CD4-positive, alpha-beta T cell (primary cell): Measurements from ENCODE around the gene HEATR5B. TPM values are rescaled to one million over a fixed set of nuclear protein-coding genes. Genes with fewer than 3 reads are reported as not detected.

Source experiments
- ATAC-seq: fragments of 200-7000 bp; cut with Tn5 transposase; one replicate; pipeline ENCODE4 v1.10.0; 2022; ENCODE audit warnings: mild to moderate bottlenecking; ENCODE audit not compliant: poor library complexity
- CTCF ChIA-PET: fragments of 350-600 bp; sonication (Branson Sonifier 250); formaldehyde crosslinking; loops from one replicate; lab custom pipeline; 2021; ENCODE audit warnings: antibody characterized with exemption, inconsistent platforms; lab: Charles Lee
- POLR2A ChIA-PET: fragments of 350-600 bp; sonication (Branson Sonifier 250); formaldehyde crosslinking; loops from one replicate; lab custom pipeline; 2021; ENCODE audit warnings: antibody characterized with exemption, inconsistent platforms; lab: Charles Lee
- DNase-seq, 14 experiments: peaks; one replicate each; pipeline ENCODE4 v3.0.0-alpha.2; 2013 to 2020; ENCODE audit warnings: mixed read lengths in 2 of 14
- H3K27ac ChIP-seq, 2 donors: one replicate each; pipeline versions ENCODE4 v1.5.1 to v1.7.0; 2013; ENCODE audit warnings: low read length in 2 of 2, low read depth in 1 of 2, mild to moderate bottlenecking in 1 of 2
- H3K27me3 ChIP-seq, 2 experiments: 1 replicate in 1 of 2; 2 replicates in 1 of 2; pipeline versions ENCODE4 v1.6.1 to v1.7.0; 2013; ENCODE audit warnings: low read length in 2 of 2, control low read depth in 1 of 2, mild to moderate bottlenecking in 1 of 2, moderate library complexity in 1 of 2; ENCODE audit not compliant: insufficient read depth in 2 of 2, control insufficient read depth in 1 of 2
- H3K36me3 ChIP-seq: one replicate; pipeline ENCODE4 v1.6.1; 2013; ENCODE audit warnings: low read length, control low read depth; ENCODE audit not compliant: insufficient read depth
- H3K4me1 ChIP-seq: one replicate; pipeline ENCODE4 v1.6.1; 2013; ENCODE audit warnings: low read length, control low read depth; ENCODE audit not compliant: insufficient read depth
- H3K4me3 ChIP-seq: one replicate; pipeline ENCODE4 v1.5.1; 2013; ENCODE audit warnings: mild to moderate bottlenecking, low read length, moderate library complexity
- H3K9me3 ChIP-seq, 2 experiments: 1 replicate in 1 of 2; 2 replicates in 1 of 2; pipeline versions ENCODE4 v1.6.1 to v1.7.0; 2013; ENCODE audit warnings: low read length in 2 of 2, mild to moderate bottlenecking in 2 of 2, control low read depth in 1 of 2, moderate library complexity in 1 of 2; ENCODE audit not compliant: control insufficient read depth in 1 of 2, insufficient read depth in 1 of 2
- H3K27ac Mint-ChIP-seq: one replicate; pipeline ENCODE4 v1.8.0; 2020; ENCODE audit warnings: mixed read lengths
- H3K27me3 Mint-ChIP-seq: one replicate; pipeline ENCODE4 v1.8.0; 2021; ENCODE audit warnings: mixed read lengths
- H3K36me3 Mint-ChIP-seq: one replicate; pipeline ENCODE4 v1.8.0; 2021; ENCODE audit warnings: low read depth, mixed read lengths
- H3K4me1 Mint-ChIP-seq: one replicate; pipeline ENCODE4 v1.8.0; 2021; ENCODE audit warnings: low read depth, mixed read lengths
- H3K4me3 Mint-ChIP-seq: one replicate; pipeline ENCODE4 v1.8.0; 2020; ENCODE audit warnings: mild to moderate bottlenecking, mixed read lengths
- H3K9me3 Mint-ChIP-seq: one replicate; pipeline ENCODE4 v1.8.0; 2020; ENCODE audit warnings: mixed read lengths
- CTCF ChIP-seq: fragments of 200-600 bp; IDR thresholded peaks from one replicate; pipeline ENCODE4 v1.8.0; 2022; ENCODE audit warnings: antibody characterized with exemption, mild to moderate bottlenecking
- intact Hi-C, 2 experiments: fragments of 100-400 bp; cut with DNase I in 1 of 2; cut with micrococcal nuclease in 1 of 2; formaldehyde crosslinking; loops; one replicate each; pipeline versions ENCODE4 v1.15.1 to v1.9.0; 2023 to 2025; cut with DNase I, micrococcal nuclease
- total RNA-seq, 174 experiments: library from RNA in 2 of 174; stranded (reverse) in 2 of 174; gene quantifications; one replicate each; pipeline ENCODE4 v1.2.3 and lab custom pipeline; 2021 to 2026

HEATR5B gene
- total RNA-seq, 2 experiments from 2014 or later = 23.4 to 23.9 TPM

DNA sequence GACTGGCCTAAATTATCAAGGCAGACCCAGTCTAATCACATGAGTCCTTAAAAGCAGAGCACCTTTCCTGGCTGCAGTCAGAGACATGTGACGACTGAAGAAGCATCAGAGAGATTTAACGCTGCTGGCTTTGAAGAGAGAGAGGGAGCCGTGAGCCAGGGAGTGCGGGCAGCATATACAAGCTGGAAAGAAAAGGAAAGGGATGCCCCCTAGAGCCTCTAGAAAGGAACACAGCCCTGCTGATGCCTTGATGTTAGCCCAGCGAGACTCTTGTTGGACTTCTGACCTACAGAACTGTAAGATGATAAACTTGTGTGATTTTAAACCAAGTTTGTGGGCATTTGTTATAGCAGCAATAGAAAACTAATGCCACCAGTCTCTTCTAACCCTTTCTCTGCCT, 58.1 kb downstream of the HEATR5B start:
- intact Hi-C loops = no loop called here
- ATAC-seq = no peak
- Histone ChIP-seq H3K4me3 (no peak overlapping the region), H3K4me1 (no peaks in the 10 kb centered on the region), H3K9me3 (no peaks in the 10 kb centered on the region), H3K27me3 (no peaks in the 10 kb centered on the region), H3K36me3 (peaks cover 52% of the 10 kb centered on the region), H3K27ac (no peak overlapping the region)
- H3K27ac Mint-ChIP-seq = no peak overlapping the region
- no peak for TF ChIP-seq CTCF
- POLR2A ChIA-PET = no interaction called here
- H3K9me3 Mint-ChIP-seq = no peaks in the 10 kb centered on the region
- no peak for DNase-seq
- CTCF ChIA-PET = no interaction called here
- peaks cover 84% of the 10 kb centered on the region for H3K36me3 Mint-ChIP-seq
- no peaks in the 10 kb centered on the region for H3K4me1 Mint-ChIP-seq
- no peak overlapping the region for H3K4me3 Mint-ChIP-seq
- H3K27me3 Mint-ChIP-seq = no peaks in the 10 kb centered on the region

GRCh38 chr2:37020887-37021796, 63.0 kb downstream of the HEATR5B start:
- Mint-ChIP-seq H3K27ac (no peak overlapping the region), H3K9me3 (no peaks in the 10 kb centered on the region), H3K4me1 (no peaks in the 10 kb centered on the region), H3K27me3 (no peaks in the 10 kb centered on the region), H3K4me3 (no peak overlapping the region), H3K36me3 (peaks cover 91% of the 10 kb centered on the region)
- H3K36me3 ChIP-seq = peaks cover 66% of the 10 kb centered on the region
- intact Hi-C loops = no loop called here
- no peak overlapping the region for H3K4me3 ChIP-seq
- H3K9me3 ChIP-seq = no peaks in the 10 kb centered on the region
- H3K27ac ChIP-seq = no peak overlapping the region
- POLR2A ChIA-PET = no interaction called here
- H3K27me3 ChIP-seq = no peaks in the 10 kb centered on the region
- ATAC-seq = no peak
- CTCF ChIA-PET = no interaction called here
- no peak for TF ChIP-seq CTCF
- no peak for DNase-seq
- no peaks in the 10 kb centered on the region for H3K4me1 ChIP-seq

GRCh38 chr2:37020212-37020886, 63.8 kb downstream of the HEATR5B start:
- CTCF ChIA-PET = no interaction called here
- no peak for DNase-seq
- Mint-ChIP-seq H3K27me3 (no peaks in the 10 kb centered on the region), H3K27ac (no peak overlapping the region), H3K4me3 (no peak overlapping the region), H3K4me1 (peaks cover 5% of the 10 kb centered on the region), H3K9me3 (no peaks in the 10 kb centered on the region), H3K36me3 (peaks cover 91% of the 10 kb centered on the region)
- no peak for TF ChIP-seq CTCF
- Histone ChIP-seq H3K4me1 (no peaks in the 10 kb centered on the region), H3K27me3 (no peaks in the 10 kb centered on the region), H3K27ac (no peak overlapping the region), H3K9me3 (no peaks in the 10 kb centered on the region), H3K36me3 (peaks cover 66% of the 10 kb centered on the region), H3K4me3 (no peak overlapping the region)
- ATAC-seq = no peak
- POLR2A ChIA-PET = interaction anchor here (0.6 kb wide), 1 partner anchor 45 kb away, joined by 3 read pairs; no protein-coding TSS in a partner anchor
- intact Hi-C loops = no loop called here
